HL-60/S4 treated with retinoic acid at 250 ng/mL for 4 days and 3 days (cell line): ENCODE data around the gene TMEM263.

Experiments used
- in situ Hi-C: fragments of 300-500 bp; cut with MboI; formaldehyde crosslinking; loops from 2 replicates; pipeline ENCODE4 v1.7.0; 2022; ENCODE audit warnings: low sequenced_read_pairs

Gene TMEM263

GRCh38 chr12:106945261-106945851 lies 10.4 kb upstream of the TMEM263 start:
- in situ Hi-C loops, result no loop called here

GRCh38 chr12:106947461-106947860 lies 8.2 kb upstream of the TMEM263 start:
- in situ Hi-C loops, result no loop called here

- in situ Hi-C loops, result no loop called here
These were observed 5.1 kb upstream of the TMEM263 start for GRCh38 chr12:106950591-106950990.

GRCh38 chr12:106953352-106954250 lies 2.1 kb upstream of the TMEM263 start:
- in situ Hi-C loops, result no loop called here

GRCh38 chr12:106954462-106955376 lies 988 bp upstream of the TMEM263 start:
- in situ Hi-C loops, result no loop called here

GRCh38 chr12:106956048-106956578 lies 406 bp downstream of the TMEM263 start:
- in situ Hi-C loops, result no loop called here

- in situ Hi-C loops, result no loop called here
These were observed 1.9 kb downstream of the TMEM263 start for GRCh38 chr12:106957583-106957982.

GRCh38 chr12:106960443-106960842 lies 4.7 kb downstream of the TMEM263 start:
- in situ Hi-C loops, result no loop called here

- in situ Hi-C loops, result no loop called here
These were observed 6.6 kb downstream of the TMEM263 start for GRCh38 chr12:106962286-106962685.

- in situ Hi-C loops, result no loop called here
These were observed 8.8 kb downstream of the TMEM263 start for GRCh38 chr12:106964526-106964925.

GRCh38 chr12:106971065-106971464 lies 15.4 kb downstream of the TMEM263 start:
- in situ Hi-C loops, result no loop called here

GRCh38 chr12:106973545-106973944 lies 17.8 kb downstream of the TMEM263 start:
- in situ Hi-C loops, result no loop called here

- in situ Hi-C loops, result no loop called here
These were observed 18.8 kb downstream of the TMEM263 start for GRCh38 chr12:106974511-106974910.

- in situ Hi-C loops, result no loop called here
These were observed 19.4 kb downstream of the TMEM263 start for GRCh38 chr12:106975098-106975497.

GRCh38 chr12:106975993-106976658 lies 20.4 kb downstream of the TMEM263 start:
- in situ Hi-C loops, result no loop called here

- in situ Hi-C loops, result no loop called here
These were observed 21.0 kb downstream of the TMEM263 start for GRCh38 chr12:106976668-106977067.

- in situ Hi-C loops, result no loop called here
These were observed 22.5 kb downstream of the TMEM263 start for GRCh38 chr12:106978035-106978800.

- in situ Hi-C loops, result no loop called here
These were observed 25.2 kb downstream of the TMEM263 start for GRCh38 chr12:106980944-106981343.

GRCh38 chr12:106981788-106982187 lies 26.1 kb downstream of the TMEM263 start:
- in situ Hi-C loops, result no loop called here

GRCh38 chr12:106982229-106982628 lies 26.5 kb downstream of the TMEM263 start:
- in situ Hi-C loops, result no loop called here
